ENCODE results near the gene ZSWIM1. TPM values are rescaled to one million over a fixed set of nuclear protein-coding genes. Genes with fewer than 3 reads are reported as not detected.

Gene ZSWIM1
- total and polyA plus RNA-seq, 2 of the 8 experiments (the other 6 are each of a cell fraction or from before 2014, with no cell fraction given): 14.1 to 15.6 TPM

DNA sequence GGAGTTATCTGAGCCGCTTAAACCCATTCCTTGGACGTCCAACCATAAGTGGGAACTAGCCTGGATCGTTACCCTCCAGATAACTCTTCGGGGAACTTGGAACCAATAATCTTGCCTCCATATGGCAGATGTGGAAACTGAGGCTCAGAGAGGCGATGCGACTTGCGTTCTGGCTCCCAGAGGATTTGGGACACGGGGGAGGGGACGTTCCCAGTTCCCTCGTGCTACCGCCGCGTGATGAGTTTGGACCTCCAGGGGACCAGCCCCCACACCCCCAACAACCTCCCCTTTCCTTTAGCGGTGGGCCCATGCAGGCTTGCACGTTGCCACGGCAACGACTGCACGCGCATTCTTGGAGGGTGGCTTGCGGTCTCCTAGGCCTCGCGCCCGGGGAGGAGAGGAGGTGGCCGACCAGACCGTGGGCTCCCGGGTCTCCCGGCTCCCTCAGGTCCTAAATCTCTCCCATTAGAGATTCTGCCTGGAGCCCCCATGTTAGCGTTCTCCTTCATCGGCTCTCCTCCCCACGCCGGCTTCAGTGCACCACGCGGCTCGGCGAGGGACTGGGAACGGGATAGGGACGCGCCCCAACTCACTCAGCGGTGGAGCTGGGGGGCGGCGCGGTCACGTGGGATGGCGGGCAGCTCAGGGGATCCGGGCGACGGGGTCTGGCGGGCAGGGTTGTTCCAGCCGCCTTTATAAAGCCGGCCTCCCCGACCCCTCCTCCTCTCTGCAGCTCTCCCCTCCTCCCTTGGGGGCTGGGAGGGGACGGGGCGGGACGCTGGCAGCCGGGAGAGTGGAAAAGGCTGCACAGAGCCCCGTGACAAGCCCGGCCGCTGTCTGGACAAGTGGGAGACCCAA, 30.7 kb downstream of the ZSWIM1 start, which contains the start of gene PLTP (continued):
- TF ChIP-seq RNF2 (IDR thresholded peaks at IDR 0.05; ENCODE audit: borderline replicate concordance, low read depth, low read length, missing control alignments, poor library complexity, severe bottlenecking) (no peak), CBX8 (IDR thresholded peaks at IDR 0.05; ENCODE audit: borderline replicate concordance, low read depth, low read length) (no peak), CBX5 (IDR thresholded peaks at IDR 0.05; ENCODE audit: low read depth, low read length) (no peak), SRF (IDR thresholded peaks at IDR 0.05; ENCODE audit: low read depth, low read length) (no peak), MAFK (IDR thresholded peaks at IDR 0.05; ENCODE audit: low read depth, low read length) (no peak)
- TF ChIP-seq, protein P1, sequence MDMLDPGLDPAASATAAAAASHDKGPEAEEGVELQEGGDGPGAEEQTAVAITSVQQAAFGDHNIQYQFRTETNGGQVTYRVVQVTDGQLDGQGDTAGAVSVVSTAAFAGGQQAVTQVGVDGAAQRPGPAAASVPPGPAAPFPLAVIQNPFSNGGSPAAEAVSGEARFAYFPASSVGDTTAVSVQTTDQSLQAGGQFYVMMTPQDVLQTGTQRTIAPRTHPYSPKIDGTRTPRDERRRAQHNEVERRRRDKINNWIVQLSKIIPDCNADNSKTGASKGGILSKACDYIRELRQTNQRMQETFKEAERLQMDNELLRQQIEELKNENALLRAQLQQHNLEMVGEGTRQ (IDR thresholded peaks at IDR 0.05; ENCODE audit: low read length): peak; percentile 50; the same call in 1 of the 2 replicates

Measured in H1 (cell line).